HG03066 (cell line): ENCODE data around the gene KLHL18.

Experiments
- ATAC-seq: cut with Tn5 transposase; IDR thresholded peaks from one replicate; pipeline ENCODE4 v1.9.1; 2021; ENCODE audit warnings: low read depth; ENCODE audit not compliant: unreplicated experiment

The KLHL18 gene

GRCh38 chr3:47385007-47385406, 102.3 kb downstream of the KLHL18 start:
- no peak for ATAC-seq

GRCh38 chr3:47385796-47386195, 103.1 kb downstream of the KLHL18 start:
- ATAC-seq, result no peak

- ATAC-seq, result no peak
These were observed 110.2 kb downstream of the KLHL18 start for GRCh38 chr3:47392933-47393332.

- ATAC-seq, result no peak
These were observed 111.6 kb downstream of the KLHL18 start for GRCh38 chr3:47394140-47394870.

- ATAC-seq, result no peak
These were observed 112.1 kb downstream of the KLHL18 start for GRCh38 chr3:47394881-47395280.
